ENCODE data around the gene NPR3.

- TF ChIP-seq CTCF (conservative IDR thresholded peaks at IDR 0.05 in 1 of 2, IDR thresholded peaks at IDR 0.05 in 1 of 2; ENCODE audit: low read depth in 1 of 2, low read length in 2 of 2): no peak
- no peak for TF ChIP-seq EZH2 (IDR thresholded peaks at IDR 0.05; ENCODE audit: low read length, missing control alignments)
Observed at GRCh38 chr5:32771037-32771436, 59.9 kb downstream of the NPR3 start.

Data from fibroblast of lung (primary cell).